Measurements from ENCODE around the gene CCDC107. TPM values are rescaled to one million over a fixed set of nuclear protein-coding genes. Genes with fewer than 3 reads are reported as not detected.

The CCDC107 gene, protein sequence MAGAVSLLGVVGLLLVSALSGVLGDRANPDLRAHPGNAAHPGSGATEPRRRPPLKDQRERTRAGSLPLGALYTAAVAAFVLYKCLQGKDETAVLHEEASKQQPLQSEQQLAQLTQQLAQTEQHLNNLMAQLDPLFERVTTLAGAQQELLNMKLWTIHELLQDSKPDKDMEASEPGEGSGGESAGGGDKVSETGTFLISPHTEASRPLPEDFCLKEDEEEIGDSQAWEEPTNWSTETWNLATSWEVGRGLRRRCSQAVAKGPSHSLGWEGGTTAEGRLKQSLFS
- total RNA-seq: 6.0 and 10.1 TPM in 2 replicates

GRCh38 chr9:35658137-35658967, at the start of gene CCDC107:
Gene CCDC107, plus strand, starts transcription at chr9:35658292. Its CDS starts 88 bp downstream, at chr9:35658380.

DNA sequence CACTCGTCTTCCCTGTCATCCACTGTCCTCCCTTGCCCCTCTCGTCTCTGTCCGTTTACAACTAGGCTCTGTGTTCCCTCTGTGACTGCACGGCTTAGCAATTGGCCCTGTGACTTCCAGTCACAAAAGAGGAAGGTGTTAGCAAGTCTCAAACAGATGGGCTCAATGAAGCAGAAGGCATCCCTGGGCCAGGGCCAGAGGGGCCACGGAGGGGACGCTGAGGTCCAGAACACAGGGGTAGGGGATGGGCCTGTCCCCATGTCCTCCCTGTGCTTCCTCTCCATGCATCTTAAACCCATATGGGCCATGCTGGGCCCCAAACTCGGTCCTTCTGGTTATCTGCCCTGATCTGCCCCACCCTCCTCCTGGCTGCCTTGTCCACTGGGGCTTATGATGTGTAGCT, 39.8 kb upstream of the CCDC107 start, which contains the start of gene CD72:
TSS of gene CD72 (minus strand) at position 89 of the 403 bp plus-strand sequence. CDS start 110 bp downstream, outside the sequence.

DNA sequence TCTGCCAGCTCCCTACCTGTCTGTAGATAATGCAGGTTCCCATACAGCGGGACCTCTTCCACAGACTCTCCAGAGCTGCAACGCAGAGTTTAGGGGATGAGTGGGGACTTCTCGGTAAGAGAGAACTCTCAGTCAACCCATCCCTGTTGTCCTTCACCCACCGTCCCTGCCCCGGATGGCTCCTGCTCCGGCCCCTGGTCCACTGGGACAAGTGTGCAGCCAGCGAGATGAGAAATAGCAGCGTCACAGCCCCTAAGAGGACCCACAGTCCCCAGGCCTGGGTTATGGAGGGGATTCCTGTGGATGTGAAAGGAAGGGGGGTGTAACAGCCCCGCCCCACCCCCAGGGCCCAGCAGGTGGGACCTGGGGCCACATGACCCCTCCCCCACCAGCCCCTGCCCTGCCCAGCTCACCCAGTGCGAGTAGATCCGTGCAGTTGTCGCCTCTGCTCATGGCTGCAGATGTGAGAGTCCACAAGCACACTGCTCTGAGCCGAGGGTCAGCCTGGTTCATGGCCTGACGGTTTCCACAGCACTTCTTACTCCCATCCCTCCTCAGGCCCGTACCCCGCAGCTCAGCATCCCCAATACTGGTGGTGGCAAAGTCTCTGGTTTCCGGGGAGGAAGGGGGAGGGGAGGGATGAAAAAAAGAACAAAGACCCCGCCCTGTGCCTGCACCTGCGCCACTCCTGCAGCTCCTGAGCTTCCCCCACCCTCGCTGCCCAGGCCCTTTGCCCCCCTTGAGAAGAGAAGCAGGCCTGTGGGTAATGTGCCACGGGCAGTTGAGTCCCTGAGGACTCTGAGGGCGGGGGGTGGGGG, 7.5 kb upstream of the CCDC107 start, which contains the start of gene SIT1:
TSS of gene SIT1 (minus strand) at position 591 of the 818 bp plus-strand sequence. CDS start at position 513, 78 bp downstream.

GRCh38 chr9:35657546-35658136, 451 bp upstream of the CCDC107 start, which contains the start of gene RMRP:
Gene RMRP, minus strand, starts transcription at chr9:35658019.

DNA sequence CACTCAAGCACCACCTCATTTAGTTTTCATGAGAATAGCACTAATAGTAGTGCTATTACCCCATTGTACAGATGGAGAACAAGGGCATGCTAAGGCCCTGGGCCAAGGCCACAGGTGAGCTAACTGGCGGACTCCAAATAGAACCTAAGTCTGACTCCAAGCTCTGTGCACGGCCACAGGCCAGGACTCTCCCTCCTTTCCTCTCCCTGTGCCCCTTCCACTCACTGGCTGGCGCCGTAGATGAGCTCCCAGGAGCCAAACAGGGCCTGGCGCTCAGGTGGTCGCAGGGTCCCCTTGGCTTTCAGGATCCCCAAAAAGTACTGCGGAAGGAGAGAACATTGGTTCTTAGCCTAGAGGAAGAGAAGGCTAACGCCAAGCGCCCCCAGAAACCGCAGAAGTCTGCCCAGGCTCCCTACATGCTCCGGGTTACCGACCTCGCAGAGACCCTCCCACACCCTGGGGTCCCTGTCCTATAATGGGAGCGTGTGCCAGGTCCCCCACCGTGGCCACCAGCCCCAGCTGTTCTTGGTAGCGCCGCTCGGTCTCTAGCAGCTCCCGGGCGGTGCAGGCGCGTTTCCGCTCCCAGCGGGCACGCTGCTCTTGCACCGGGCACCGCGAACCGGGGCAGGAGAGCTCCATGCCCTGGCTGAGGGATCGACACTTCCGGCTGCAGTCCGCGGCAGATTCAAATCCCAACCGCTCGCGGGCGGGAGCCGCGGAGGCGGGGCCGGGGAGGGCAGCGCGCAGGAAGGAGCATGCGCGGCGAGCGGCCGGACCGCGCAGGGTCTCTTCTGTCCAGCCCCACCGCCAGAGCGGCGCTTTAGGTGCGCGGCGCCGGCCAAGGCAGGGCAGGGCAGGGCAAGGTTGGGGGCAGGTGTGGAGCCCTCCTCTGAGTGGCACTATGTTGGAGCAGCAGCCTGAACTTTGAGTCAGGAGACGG, 6.7 kb downstream of the CCDC107 start, which contains the start of gene ARHGEF39:
TSS of gene ARHGEF39 (minus strand) at position 665 of the 940 bp plus-strand sequence. CDS start at position 639, 26 bp downstream.

GRCh38 chr9:35673132-35674024, 15.3 kb downstream of the CCDC107 start, which contains the start of gene CA9:
Gene CA9, plus strand, starts transcription at chr9:35673928. Its CDS starts 32 bp downstream, at chr9:35673960.

DNA sequence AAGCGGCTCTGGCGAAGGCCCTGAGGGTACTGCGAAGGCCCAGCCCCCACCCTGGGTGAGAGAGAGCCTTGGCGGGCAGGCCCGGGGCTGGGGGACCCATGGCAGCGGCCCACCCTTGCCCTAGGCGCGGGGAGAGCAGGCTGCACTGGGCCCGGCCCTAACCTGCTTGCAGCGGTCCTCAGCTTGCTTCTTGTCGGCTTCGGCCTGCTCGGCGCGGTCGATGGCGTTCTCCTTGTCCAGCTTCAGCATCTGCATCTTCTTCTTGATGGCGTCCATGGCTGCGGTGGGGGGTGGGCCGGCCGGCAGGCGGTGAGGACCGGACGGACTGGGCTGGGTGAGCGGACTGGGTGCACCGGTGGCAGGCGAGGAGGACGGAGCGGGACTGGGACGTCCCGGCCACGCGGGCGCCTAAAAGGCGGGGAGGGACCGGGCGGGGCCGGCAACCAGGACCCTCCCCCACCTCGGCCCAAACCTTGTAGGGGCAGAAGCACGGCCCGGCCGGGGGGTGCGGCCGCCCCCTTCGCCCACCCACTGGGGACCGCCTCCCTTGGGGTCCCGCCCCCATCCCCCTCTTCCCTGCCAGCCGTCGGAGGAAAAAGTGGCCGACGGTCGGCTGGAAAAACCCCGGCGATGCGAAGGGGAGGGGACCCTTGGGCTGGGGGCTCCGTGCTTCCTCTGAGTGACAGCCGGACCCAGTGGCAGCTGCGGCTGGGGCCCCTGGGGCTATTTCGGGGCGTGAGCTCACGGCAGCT, 31.6 kb downstream of the CCDC107 start, which contains the start of gene TPM2:
TSS of gene TPM2 (minus strand) at position 384 of the 752 bp plus-strand sequence. CDS start at position 276, 108 bp downstream.

Small RNAs within 50 kb of the gene (small RNA-seq; reads per million reads assigned to genes)
- gene RMRP (not detected), gene RN7SL22P (not detected)

Other genes starting within 250 kb of the CCDC107 start
- gene RUSC2, start 168.2 kb upstream of the CCDC107 start, total RNA-seq: 28.7 and 39.5 TPM in 2 replicates
- 7.2 and 9.5 TPM in 2 replicates for gene TESK1, start 53.0 kb upstream of the CCDC107 start, total RNA-seq
- gene CD72, start 39.9 kb upstream of the CCDC107 start, total RNA-seq: not detected in 2 replicates
- not detected in 2 replicates for gene SIT1, start 7.4 kb upstream of the CCDC107 start, total RNA-seq
- 49,879 and 52,393 TPM in 2 replicates for gene RMRP, start 273 bp upstream of the CCDC107 start, total RNA-seq
- 1.6 and 3.5 TPM in 2 replicates for gene ARHGEF39, start 6.9 kb downstream of the CCDC107 start, total RNA-seq
- gene CA9, start 15.6 kb downstream of the CCDC107 start, total RNA-seq: 0.10 TPM in 1 of 2 replicates, not detected in the other
- gene TPM2, start 31.6 kb downstream of the CCDC107 start, total RNA-seq: 10.5 and 20.2 TPM in 2 replicates
- 294 and 296 TPM in 2 replicates for gene TLN1, start 73.9 kb downstream of the CCDC107 start, total RNA-seq
- gene CREB3, start 74.4 kb downstream of the CCDC107 start, total RNA-seq: 51.3 and 60.4 TPM in 2 replicates
- gene GBA2, start 90.9 kb downstream of the CCDC107 start, total RNA-seq: 133 and 134 TPM in 2 replicates
- gene RGP1, start 91.0 kb downstream of the CCDC107 start, total RNA-seq: 19.4 and 25.5 TPM in 2 replicates
- gene MSMP, start 96.0 kb downstream of the CCDC107 start, total RNA-seq: 22.4 and 50.3 TPM in 2 replicates
- 5.6 and 5.8 TPM in 2 replicates for gene NPR2, start 133.3 kb downstream of the CCDC107 start, total RNA-seq
- 0.10 TPM in 1 of 2 replicates, not detected in the other for gene SPAG8, start 154.0 kb downstream of the CCDC107 start, total RNA-seq
- 6.2 and 10.0 TPM in 2 replicates for gene HINT2, start 156.8 kb downstream of the CCDC107 start, total RNA-seq
- gene FAM221B, start 170.4 kb downstream of the CCDC107 start, total RNA-seq: not detected in 2 replicates
- 0.19 and 0.98 TPM in 2 replicates for gene TMEM8B, start 170.9 kb downstream of the CCDC107 start, total RNA-seq
- not detected in 2 replicates for gene OR13J1, start 212.1 kb downstream of the CCDC107 start, total RNA-seq
- gene HRCT1, start 247.9 kb downstream of the CCDC107 start, total RNA-seq: 1.8 and 4.6 TPM in 2 replicates

Measured in vein endothelial cell (primary cell).